ENCODE data around the gene TCIRG1.

The TCIRG1 gene

DNA sequence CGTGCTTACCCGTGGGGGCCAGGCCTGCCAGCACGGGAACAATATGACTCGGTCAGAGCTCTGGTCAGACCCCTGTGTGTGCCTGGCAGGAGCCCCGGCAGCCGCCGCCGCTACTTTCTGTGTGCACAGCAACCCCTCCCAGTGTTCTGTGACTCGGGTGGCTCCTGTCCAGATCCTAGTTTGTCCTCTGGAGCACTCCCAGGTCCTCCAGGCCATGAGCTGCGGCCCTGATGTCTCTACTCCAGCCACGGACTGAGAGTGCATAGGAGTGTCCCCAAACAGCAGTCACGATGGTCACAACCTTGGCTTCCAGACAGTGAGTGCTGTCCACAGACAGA is 5.1 kb upstream of the TCIRG1 start:
- Mint-ChIP-seq H3K4me1 (ENCODE audit: low read depth) (peaks cover 20% of the 10 kb centered on the region), H3K27me3 (ENCODE audit: low read depth) (no peaks in the 10 kb centered on the region)

DNA sequence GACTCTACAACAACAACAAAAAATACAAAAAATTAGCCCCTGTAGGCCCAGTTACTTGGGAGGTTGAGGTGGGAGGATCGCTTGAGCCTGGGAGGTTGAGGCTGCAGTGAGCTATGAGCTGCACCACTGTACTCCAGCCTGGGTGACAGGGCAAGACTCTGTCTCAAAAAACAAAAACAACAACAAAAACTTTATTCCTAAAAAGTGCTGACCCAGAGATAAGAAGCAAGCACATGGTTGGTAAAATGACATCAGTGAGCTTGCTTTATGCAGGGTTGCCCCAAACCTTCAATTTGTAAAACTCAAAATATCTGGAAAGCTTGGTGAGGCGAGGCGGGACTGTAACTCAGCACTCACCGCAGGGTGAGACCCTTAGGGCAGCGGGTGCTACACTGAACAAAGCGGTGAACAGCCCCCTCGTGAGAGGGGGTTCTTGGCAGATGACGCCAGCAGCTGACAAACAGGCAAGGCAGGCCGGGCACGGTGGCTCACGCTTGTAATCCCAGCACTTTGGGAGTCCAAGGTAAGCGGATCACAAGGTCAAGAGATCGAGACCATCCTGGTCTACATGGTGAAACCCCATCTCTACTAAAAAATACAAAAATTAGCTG is 3.5 kb upstream of the TCIRG1 start:
- Mint-ChIP-seq H3K4me1 (ENCODE audit: low read depth) (peaks cover 15% of the 10 kb centered on the region), H3K9me3 (no peaks in the 10 kb centered on the region), H3K36me3 (ENCODE audit: low read depth) (peaks cover 15% of the 10 kb centered on the region), H3K27me3 (ENCODE audit: low read depth) (no peaks in the 10 kb centered on the region), H3K27ac (no peak overlapping the region), H3K4me3 (no peak overlapping the region)
- DNase-seq (ENCODE audit: low spot score), result no peak

More for the DNA sequence above, 5.1 kb upstream of the TCIRG1 start:
- Mint-ChIP-seq H3K27ac (no peak overlapping the region), H3K36me3 (ENCODE audit: low read depth) (peaks cover 15% of the 10 kb centered on the region), H3K4me3 (peak overlapping the region; percentile 21), H3K9me3 (no peaks in the 10 kb centered on the region)
- DNase-seq (ENCODE audit: low spot score), result no peak

DNA sequence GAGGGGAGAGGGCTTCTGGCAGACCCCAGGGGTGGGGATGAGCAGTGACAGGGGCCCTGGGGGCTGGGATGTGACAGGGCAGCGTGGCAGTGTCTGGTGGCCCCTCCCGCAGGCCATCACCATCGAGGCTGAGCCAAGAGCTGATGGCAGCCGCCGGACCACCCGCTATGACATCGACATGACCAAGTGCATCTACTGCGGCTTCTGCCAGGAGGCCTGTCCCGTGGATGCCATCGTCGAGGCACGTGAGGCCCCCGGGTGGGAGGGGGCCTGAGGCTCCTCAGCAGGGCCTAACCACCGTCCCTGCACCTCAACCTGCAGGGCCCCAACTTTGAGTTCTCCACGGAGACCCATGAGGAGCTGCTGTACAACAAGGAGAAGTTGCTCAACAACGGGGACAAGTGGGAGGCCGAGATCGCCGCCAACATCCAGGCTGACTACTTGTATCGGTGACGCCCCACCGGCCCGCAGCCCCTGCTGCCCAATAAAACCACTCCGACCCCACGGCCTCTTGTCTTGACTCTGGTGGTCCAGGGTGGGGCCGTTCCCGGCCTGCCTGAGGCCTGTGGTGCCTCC is 2.6 kb upstream of the TCIRG1 start:
- Mint-ChIP-seq H3K4me3 (no peak overlapping the region), H3K4me1 (ENCODE audit: low read depth) (peaks cover 15% of the 10 kb centered on the region), H3K27me3 (ENCODE audit: low read depth) (no peaks in the 10 kb centered on the region), H3K9me3 (no peaks in the 10 kb centered on the region), H3K27ac (peak overlapping the region; percentile 77), H3K36me3 (ENCODE audit: low read depth) (peaks cover 15% of the 10 kb centered on the region)
- DNase-seq (ENCODE audit: low spot score), result no peak

DNA sequence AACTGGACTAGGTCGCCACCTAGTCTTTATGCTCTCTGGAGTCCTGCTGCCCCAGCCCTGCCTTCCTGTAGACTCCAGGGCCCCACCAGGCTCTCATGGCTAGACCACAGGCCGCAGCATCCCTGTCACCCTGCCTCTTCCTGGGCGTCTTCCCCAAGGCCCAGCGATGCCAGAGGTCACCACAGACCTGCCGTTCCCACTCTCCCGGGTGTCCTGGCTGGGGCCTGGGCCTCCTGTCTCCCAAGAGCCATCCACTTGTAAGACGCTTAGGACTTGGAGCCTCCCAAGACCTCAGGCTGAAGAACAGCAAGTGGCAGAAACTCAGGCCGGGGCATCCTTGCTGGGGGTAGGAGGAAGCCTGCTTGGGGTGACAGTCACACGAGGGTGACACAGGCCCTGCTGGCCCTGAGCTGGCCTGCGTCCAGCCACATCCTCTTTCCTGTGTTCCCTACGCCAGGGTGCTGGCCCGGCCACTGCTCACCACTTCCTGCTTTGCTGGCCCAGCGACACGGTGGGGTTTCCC is 2.0 kb upstream of the TCIRG1 start:
- Mint-ChIP-seq H3K4me3 (peak overlapping the region; percentile 35), H3K27ac (peak overlapping the region; percentile 77), H3K9me3 (no peaks in the 10 kb centered on the region), H3K36me3 (ENCODE audit: low read depth) (peaks cover 15% of the 10 kb centered on the region), H3K27me3 (ENCODE audit: low read depth) (no peaks in the 10 kb centered on the region), H3K4me1 (ENCODE audit: low read depth) (peaks cover 13% of the 10 kb centered on the region)
- DNase-seq (ENCODE audit: low spot score), result no peak

DNA sequence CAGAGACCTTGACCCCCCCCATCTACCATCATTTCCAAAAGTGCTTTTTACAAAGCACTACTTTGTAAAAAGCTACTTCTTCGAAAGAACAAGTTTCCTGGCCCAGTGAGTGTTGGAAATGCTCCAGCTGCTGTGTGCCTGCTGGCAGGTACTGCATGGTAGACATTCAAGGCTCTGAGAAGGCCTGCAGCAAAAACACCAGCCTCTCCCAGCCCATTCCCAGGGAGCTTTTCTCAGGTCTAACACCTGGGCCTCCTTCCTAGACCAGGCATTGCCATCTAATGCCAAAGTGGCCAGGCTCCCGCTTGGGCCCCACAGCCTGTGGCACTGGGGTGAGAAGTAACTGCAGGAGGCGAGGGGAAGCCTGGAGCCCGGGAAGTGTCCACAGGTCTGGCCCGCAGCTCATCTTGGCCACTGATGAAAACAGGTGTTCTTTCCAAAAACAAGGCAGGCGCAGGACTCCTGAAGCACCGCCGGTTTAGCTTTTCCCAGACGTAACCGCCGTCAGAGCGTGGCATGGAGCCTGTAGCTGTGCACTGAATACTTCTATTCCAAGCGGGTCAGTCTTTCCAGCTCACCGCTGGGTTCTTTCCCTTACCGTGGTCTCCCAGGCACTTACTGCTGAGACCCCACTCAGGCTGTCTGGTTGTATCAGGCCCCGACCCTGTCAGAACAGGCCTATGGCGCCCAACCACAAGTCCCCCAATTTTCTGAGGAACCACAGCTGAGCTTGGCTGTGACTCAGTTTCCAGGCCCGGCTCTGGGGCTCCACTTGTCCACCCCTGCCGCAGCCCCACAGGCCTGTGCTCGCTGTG is 1.2 kb upstream of the TCIRG1 start:
- Mint-ChIP-seq H3K4me1 (ENCODE audit: low read depth) (peaks cover 14% of the 10 kb centered on the region), H3K36me3 (ENCODE audit: low read depth) (peaks cover 18% of the 10 kb centered on the region)
- no peak for DNase-seq (ENCODE audit: low spot score)

DNA sequence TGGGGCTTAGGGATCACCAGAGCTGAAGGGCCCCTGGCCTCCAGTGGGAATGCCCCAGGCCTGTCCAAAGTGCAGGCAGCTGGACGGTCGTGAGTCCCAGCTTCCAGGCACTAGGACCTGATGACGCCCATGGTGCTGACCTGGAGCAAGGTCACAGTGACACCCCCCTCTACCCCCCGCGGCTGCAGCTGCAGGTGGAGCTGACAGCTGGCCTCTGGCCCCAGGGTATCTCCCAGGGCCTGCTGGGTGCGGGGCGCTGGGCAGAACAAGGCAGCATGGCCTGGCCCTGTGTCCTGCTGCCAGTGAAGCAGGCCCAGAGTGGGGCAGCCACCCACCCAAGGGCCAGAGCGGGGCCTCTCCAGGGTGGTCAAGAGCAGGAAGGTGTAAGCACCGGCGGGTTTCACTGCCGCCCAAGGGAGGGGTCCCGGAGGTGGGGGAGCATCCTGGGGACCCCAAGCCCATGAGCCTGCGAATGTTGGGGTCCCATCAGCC is 553 bp upstream of the TCIRG1 start:
- no peaks in the 10 kb centered on the region for H3K27me3 Mint-ChIP-seq (ENCODE audit: low read depth)
- no peak for DNase-seq (ENCODE audit: low spot score)

More for the DNA sequence above, 1.2 kb upstream of the TCIRG1 start:
- H3K27me3 Mint-ChIP-seq (ENCODE audit: low read depth), result no peaks in the 10 kb centered on the region
- no peaks in the 10 kb centered on the region for H3K9me3 Mint-ChIP-seq
- peak overlapping the region; percentile 61 for H3K4me3 Mint-ChIP-seq
- H3K27ac Mint-ChIP-seq, result peak overlapping the region; percentile 77

DNA sequence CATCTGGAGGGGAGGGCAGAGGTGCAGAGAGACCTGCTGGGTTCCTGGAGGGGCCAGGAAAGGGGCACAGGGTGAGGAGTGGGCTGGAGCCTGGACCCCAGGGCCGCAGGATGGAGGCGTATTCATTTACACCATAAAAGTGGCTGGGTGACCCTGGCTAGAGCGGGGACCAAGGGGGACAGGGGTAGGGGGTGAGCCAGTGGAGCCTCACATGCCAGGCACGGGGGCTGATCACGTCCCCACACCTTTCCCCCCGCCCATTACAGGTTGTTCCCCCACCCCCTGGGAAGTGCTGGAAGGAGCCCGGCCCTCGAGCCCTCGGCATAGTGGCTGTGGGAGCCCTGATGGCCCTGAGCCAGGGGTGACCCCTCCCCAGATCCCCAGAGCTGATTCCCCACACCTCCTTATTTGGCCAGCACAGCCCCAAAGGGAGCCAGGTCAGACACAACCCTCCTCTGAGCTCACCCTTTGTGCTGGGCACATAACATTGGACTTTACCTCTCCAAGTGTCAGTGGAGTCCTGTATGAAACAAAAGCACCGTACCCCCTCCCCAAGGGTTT is 781 bp downstream of the TCIRG1 start:
- Mint-ChIP-seq H3K36me3 (ENCODE audit: low read depth) (peaks cover 15% of the 10 kb centered on the region), H3K4me1 (ENCODE audit: low read depth) (peaks cover 14% of the 10 kb centered on the region)
- no peak for DNase-seq (ENCODE audit: low spot score)

More for the DNA sequence above, 553 bp upstream of the TCIRG1 start:
- Mint-ChIP-seq H3K27ac (peak overlapping the region; percentile 15), H3K4me1 (ENCODE audit: low read depth) (peaks cover 14% of the 10 kb centered on the region), H3K36me3 (ENCODE audit: low read depth) (peaks cover 18% of the 10 kb centered on the region), H3K9me3 (no peaks in the 10 kb centered on the region), H3K4me3 (peak overlapping the region; percentile 95)

DNA sequence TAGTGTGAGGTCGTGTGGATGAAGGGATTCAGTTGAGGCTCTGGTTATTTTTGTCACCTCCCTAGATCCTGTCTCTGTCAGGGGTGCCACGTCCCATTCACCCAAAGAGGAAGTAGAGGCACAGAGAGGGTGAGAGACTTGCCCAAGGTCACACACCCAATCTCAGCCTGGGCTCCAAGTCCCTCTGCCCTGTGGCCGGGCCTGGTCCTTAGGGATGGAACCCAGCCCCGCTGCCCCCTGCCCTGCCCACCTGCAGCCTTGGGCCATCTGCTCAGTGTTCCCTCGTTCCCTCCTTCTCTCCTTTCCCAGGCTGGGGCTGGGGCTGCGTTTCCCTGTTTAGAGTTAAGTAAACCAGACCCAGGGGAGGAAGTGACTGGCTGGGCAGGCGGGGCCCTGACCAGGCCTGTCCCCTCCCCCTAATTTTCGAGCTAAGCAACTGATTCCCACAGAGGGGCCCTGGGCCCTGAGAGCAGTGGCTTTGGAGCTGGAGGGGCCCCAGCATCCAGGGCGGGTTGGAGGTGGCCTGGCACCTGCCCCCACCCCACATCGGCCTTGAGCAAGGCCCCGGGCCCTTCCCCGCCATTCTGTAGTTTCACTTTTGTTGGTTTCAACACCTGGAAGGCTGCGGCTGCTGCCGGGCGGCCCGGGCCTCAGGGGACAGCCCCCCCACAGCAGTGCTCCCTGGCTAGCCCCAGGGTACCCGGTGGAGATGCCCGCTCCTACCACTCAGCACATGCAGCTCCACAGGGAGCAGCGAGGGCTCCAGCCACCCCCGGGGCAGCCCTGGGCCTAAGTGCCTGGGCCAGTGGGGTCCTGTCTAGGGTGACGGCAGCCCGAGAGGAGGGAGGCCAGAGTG is 1.5 kb downstream of the TCIRG1 start:
- peak; percentile 43 for DNase-seq (ENCODE audit: low spot score)
- Mint-ChIP-seq H3K36me3 (ENCODE audit: low read depth) (peaks cover 13% of the 10 kb centered on the region), H3K27ac (peak overlapping the region; percentile 94), H3K27me3 (ENCODE audit: low read depth) (no peaks in the 10 kb centered on the region), H3K9me3 (no peaks in the 10 kb centered on the region), H3K4me1 (ENCODE audit: low read depth) (peaks cover 14% of the 10 kb centered on the region), H3K4me3 (peak overlapping the region; percentile 95)

More for the DNA sequence above, 781 bp downstream of the TCIRG1 start:
- Mint-ChIP-seq H3K27me3 (ENCODE audit: low read depth) (no peaks in the 10 kb centered on the region), H3K4me3 (peak overlapping the region; percentile 95), H3K27ac (peak overlapping the region; percentile 94), H3K9me3 (no peaks in the 10 kb centered on the region)

DNA sequence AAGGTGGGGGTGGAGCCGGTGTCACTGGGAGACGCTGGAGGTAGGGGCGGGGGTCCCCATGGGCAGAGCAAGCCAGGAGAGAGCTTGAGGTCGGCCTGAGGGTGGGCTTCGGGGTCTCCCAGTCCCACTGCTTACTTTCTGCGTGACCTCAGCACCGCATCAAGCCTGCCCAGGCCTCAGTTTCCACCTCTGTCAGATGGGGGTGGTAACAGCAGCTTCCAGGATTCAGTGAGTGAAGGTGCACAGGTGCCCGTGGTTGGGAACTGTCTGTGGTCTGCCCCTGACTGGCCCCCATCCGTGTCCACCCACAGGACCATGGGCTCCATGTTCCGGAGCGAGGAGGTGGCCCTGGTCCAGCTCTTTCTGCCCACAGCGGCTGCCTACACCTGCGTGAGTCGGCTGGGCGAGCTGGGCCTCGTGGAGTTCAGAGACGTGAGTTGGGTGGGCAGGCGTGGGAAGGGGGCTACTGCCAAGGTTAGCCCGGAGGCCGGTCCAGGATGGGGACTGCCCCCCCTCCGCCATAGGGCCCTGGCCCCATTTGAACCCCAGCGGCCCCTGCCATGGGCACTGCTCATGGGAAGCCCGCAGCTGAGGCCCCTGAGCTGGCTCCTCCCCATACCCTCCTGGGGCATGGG is 2.2 kb downstream of the TCIRG1 start:
- H3K27me3 Mint-ChIP-seq (ENCODE audit: low read depth), result no peaks in the 10 kb centered on the region
- no peaks in the 10 kb centered on the region for H3K9me3 Mint-ChIP-seq
- H3K27ac Mint-ChIP-seq, result peak overlapping the region; percentile 94
- H3K4me3 Mint-ChIP-seq, result peak overlapping the region; percentile 95
- peaks cover 16% of the 10 kb centered on the region for H3K36me3 Mint-ChIP-seq (ENCODE audit: low read depth)
- peaks cover 14% of the 10 kb centered on the region for H3K4me1 Mint-ChIP-seq (ENCODE audit: low read depth)
- no peak for DNase-seq (ENCODE audit: low spot score)

DNA sequence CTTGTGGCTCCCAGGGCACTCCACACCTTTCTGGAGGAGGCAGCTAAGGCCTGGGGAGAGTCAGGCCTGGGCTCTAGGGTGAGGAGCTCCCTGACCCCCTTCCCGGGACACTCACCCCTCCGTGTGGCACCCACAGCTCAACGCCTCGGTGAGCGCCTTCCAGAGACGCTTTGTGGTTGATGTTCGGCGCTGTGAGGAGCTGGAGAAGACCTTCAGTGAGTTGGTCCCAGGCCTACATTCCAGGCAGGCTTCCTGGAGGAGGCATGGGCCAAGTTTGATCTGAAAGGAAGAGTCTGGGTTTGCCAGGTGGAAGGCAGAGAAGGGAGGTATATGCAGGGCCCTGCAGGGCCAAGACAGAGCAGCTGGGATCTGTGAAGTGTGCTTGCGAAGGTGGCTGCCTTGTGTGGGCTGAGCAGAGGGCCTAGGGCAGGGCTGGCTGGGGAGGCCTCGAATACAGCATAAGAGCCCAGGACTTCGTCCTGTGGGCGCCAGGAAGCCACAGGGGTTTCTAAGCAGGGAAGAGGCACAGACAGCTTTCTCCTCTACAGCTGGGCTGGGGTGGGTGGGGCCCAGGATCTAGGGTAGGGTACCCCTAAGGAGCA is 2.9 kb downstream of the TCIRG1 start:
- Mint-ChIP-seq H3K27me3 (ENCODE audit: low read depth) (no peaks in the 10 kb centered on the region), H3K27ac (peak overlapping the region; percentile 43), H3K4me1 (ENCODE audit: low read depth) (peaks cover 11% of the 10 kb centered on the region), H3K4me3 (peak overlapping the region; percentile 48), H3K36me3 (ENCODE audit: low read depth) (peaks cover 17% of the 10 kb centered on the region), H3K9me3 (no peaks in the 10 kb centered on the region)
- no peak for DNase-seq (ENCODE audit: low spot score)

DNA sequence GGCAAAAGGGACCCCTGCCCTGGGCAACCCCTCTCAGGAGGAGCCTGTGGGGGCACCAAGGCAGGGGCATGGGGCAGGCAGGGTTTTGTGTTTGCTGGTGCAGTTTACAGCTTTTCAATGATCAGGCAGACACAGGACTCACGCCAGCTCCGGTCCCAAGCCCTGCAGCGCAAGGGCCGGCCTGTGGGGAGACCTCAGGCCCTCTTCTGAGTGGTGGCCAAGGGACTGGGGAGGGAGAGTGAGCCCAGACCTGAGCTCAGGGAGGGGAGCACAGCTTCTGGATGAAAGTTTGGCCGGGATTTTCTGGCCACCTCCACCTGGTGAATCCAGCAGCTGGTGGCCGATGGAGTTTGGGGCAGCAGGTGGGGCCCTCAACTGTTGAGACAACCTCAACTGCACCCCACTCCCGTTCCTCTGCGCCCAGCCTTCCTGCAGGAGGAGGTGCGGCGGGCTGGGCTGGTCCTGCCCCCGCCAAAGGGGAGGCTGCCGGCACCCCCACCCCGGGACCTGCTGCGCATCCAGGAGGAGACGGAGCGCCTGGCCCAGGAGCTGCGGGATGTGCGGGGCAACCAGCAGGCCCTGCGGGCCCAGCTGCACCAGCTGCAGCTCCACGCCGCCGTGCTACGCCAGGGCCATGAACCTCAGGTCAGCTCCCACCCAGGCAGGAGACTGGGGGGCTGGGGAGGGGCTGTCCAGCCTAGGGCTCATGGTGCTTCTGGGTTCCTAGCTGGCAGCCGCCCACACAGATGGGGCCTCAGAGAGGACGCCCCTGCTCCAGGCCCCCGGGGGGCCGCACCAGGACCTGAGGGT is 3.6 kb downstream of the TCIRG1 start:
- Mint-ChIP-seq H3K27ac (no peak overlapping the region), H3K4me3 (no peak overlapping the region)

DNA sequence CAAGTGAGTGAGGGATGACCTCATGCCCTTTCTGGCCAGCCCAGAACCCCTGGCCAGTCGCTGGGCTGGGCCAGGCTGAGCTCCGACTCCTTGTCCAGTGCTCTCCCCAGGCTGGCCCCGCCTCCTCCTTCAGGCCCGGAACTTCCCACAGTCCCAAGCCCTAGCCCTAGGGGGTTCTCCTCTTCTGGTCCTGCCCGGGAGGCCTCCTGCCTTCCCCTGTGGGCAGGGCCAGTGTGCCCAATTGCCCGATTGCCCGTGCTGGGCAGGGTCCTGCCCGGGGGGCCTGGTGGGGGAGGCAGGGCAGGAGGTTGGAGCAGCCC is 4.2 kb downstream of the TCIRG1 start:
- H3K27ac Mint-ChIP-seq, result no peak overlapping the region
- peaks cover 18% of the 10 kb centered on the region for H3K36me3 Mint-ChIP-seq (ENCODE audit: low read depth)
- peaks cover 3% of the 10 kb centered on the region for H3K4me1 Mint-ChIP-seq (ENCODE audit: low read depth)
- no peak overlapping the region for H3K4me3 Mint-ChIP-seq
- no peak for DNase-seq (ENCODE audit: low spot score)
- no peaks in the 10 kb centered on the region for H3K9me3 Mint-ChIP-seq
- no peaks in the 10 kb centered on the region for H3K27me3 Mint-ChIP-seq (ENCODE audit: low read depth)

More for the DNA sequence above, 3.6 kb downstream of the TCIRG1 start:
- no peak for DNase-seq (ENCODE audit: low spot score)
- Mint-ChIP-seq H3K9me3 (no peaks in the 10 kb centered on the region), H3K36me3 (ENCODE audit: low read depth) (peaks cover 16% of the 10 kb centered on the region), H3K4me1 (ENCODE audit: low read depth) (peaks cover 4% of the 10 kb centered on the region), H3K27me3 (ENCODE audit: low read depth) (no peaks in the 10 kb centered on the region)

All from T-helper 2 cell treated with Interferon-gamma antibody and Interleukin-4, amounts not matched to agents 5 μg/mL and 100 μg/mL, for 36 hours (primary cell).